ENCODE data around the gene MRPS25. TPM values are rescaled to one million over a fixed set of nuclear protein-coding genes. Genes with fewer than 3 reads are reported as not detected.

Gene MRPS25
- polyA plus RNA-seq, 1 experiment, result 17.0 TPM

DNA sequence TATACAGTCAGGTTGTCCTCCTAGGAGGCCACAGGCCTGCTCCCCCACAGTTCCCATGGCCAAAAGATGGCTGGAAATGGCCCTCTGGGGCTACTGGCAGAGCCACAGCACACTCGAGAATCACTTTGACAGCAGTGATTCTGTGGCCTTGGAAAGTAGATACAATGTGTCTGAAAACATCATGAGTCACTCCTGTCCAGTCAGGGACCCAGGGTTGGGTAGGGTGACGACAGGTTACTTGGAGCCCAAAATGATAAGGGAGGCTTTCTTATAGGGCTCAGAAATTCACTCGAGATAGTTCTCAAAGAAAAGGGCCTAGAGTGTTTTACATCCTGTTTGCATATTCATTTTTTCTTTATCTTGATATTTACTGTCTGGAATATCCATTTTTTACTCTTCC is 24.3 kb downstream of the MRPS25 start:
- Histone ChIP-seq H3K4me3 (ENCODE audit: low read depth, low read length) (no peak overlapping the region), H3K27me3 (ENCODE audit: control insufficient read depth, insufficient read depth, low read length) (no peaks in the 10 kb centered on the region), H3K36me3 (ENCODE audit: control insufficient read depth, insufficient read depth, low read length) (peaks cover 8% of the 10 kb centered on the region)
- ChIA-PET POLR2A (no interaction called here), CTCF (interaction anchor here (1.2 kb wide), 1 partner anchor 87 kb away, joined by 3 read pairs; no protein-coding TSS in a partner anchor)
- TF ChIP-seq CTCF (IDR thresholded peaks at IDR 0.05; ENCODE audit: insufficient read depth, low read depth, low read length), result no peak
- no peak for DNase-seq (ENCODE audit: low read depth)

DNA sequence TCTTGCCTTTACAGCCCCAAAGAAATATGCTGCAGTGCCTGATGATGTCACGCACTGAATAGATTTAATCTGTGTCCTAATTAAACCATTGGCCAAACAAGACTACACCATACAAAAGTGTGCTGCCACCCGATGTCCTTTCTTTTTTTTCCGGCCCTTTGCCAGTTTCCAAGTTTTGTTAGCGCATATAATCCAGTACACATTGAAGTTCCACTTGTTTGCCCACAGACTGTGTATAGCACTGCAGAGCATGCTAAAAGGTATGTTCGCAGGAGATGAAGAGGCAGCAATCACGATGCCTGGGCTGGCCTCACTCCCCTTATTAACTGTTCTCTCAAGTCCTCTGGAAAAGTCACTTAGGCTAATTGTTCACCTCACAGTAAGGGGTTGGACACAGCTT is 26.8 kb downstream of the MRPS25 start:
- Histone ChIP-seq H3K4me3 (ENCODE audit: low read depth, low read length) (no peak overlapping the region), H3K36me3 (ENCODE audit: control insufficient read depth, insufficient read depth, low read length) (peaks cover 14% of the 10 kb centered on the region), H3K27me3 (ENCODE audit: control insufficient read depth, insufficient read depth, low read length) (no peaks in the 10 kb centered on the region)
- ChIA-PET CTCF (interaction anchor here (1.0 to 1.6 kb wide), 3 partner anchors 8 to 13 kb away, joined by 3 to 6 read pairs (median 4); no protein-coding TSS in a partner anchor), POLR2A (no interaction called here)
- DNase-seq (ENCODE audit: low read depth), result no peak
- no peak for TF ChIP-seq CTCF (IDR thresholded peaks at IDR 0.05; ENCODE audit: insufficient read depth, low read depth, low read length)

DNA sequence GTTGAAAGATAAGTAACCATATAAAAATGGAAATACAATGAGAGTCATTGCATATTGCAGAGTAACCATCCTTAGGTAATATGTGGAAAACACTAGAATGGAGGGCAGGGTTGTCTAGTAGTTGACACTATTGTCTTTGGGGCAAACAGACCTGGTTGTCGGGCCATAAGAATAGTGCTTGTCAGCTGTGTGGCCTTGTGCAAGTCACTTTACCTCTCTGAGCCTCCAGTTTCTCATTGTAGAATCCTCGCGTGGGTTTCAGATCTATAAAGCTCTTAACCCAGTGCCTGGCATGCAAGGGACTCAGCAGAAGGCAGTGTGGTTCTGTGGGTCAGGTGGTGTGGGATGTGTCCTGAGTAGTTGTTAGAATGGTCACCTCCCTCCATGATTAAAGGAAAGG is 32.0 kb downstream of the MRPS25 start:
- H3K36me3 ChIP-seq (ENCODE audit: control insufficient read depth, insufficient read depth, low read length), result peaks cover 30% of the 10 kb centered on the region

GRCh38 chr3:15032650-15033049 is 32.5 kb downstream of the MRPS25 start:
- peaks cover 29% of the 10 kb centered on the region for H3K36me3 ChIP-seq (ENCODE audit: control insufficient read depth, insufficient read depth, low read length)
- POLR2A ChIA-PET, result no interaction called here
- CTCF ChIA-PET, result interaction anchor here (1.1 kb wide), 1 partner anchor 8 kb away, joined by 3 read pairs; no protein-coding TSS in a partner anchor
- TF ChIP-seq CTCF (IDR thresholded peaks at IDR 0.05; ENCODE audit: insufficient read depth, low read depth, low read length), result no peak
- DNase-seq (ENCODE audit: low read depth), result no peak
- no peaks in the 10 kb centered on the region for H3K27me3 ChIP-seq (ENCODE audit: control insufficient read depth, insufficient read depth, low read length)
- no peak overlapping the region for H3K4me3 ChIP-seq (ENCODE audit: low read depth, low read length)

More for the DNA sequence above, 32.0 kb downstream of the MRPS25 start:
- no peak for TF ChIP-seq CTCF (IDR thresholded peaks at IDR 0.05; ENCODE audit: insufficient read depth, low read depth, low read length)
- CTCF ChIA-PET, result interaction anchor here (0.8 to 1.1 kb wide), 2 partner anchors 9 to 18 kb away, joined by 3 read pairs; no protein-coding TSS in a partner anchor
- no peak overlapping the region for H3K4me3 ChIP-seq (ENCODE audit: low read depth, low read length)
- DNase-seq (ENCODE audit: low read depth), result no peak
- H3K27me3 ChIP-seq (ENCODE audit: control insufficient read depth, insufficient read depth, low read length), result no peaks in the 10 kb centered on the region
- POLR2A ChIA-PET, result no interaction called here

GRCh38 chr3:15029625-15030024 is 35.5 kb downstream of the MRPS25 start:
- Histone ChIP-seq H3K27me3 (ENCODE audit: control insufficient read depth, insufficient read depth, low read length) (no peaks in the 10 kb centered on the region), H3K36me3 (ENCODE audit: control insufficient read depth, insufficient read depth, low read length) (peaks cover 27% of the 10 kb centered on the region), H3K4me3 (ENCODE audit: low read depth, low read length) (no peak overlapping the region)
- TF ChIP-seq CTCF (IDR thresholded peaks at IDR 0.05; ENCODE audit: insufficient read depth, low read depth, low read length), result no peak
- POLR2A ChIA-PET, result no interaction called here
- CTCF ChIA-PET, result interaction anchor here (1.2 to 1.3 kb wide), 3 partner anchors 9 to 23 kb away, joined by 3 to 4 read pairs (median 3); no protein-coding TSS in a partner anchor
- DNase-seq (ENCODE audit: low read depth), result no peak

Measured in BJ (cell line).